HL-60/S4 (cell line): ENCODE data around the gene NCAPG2.
"Not testable (repeated sequence)": the region's sequence is repeated elsewhere in the genome, so short reads cannot be mapped to it uniquely, and the experiment has no call there.

Experiments
- in situ Hi-C: fragments of 300-500 bp; cut with MboI; formaldehyde crosslinking; loops from 2 replicates; pipeline ENCODE4 v1.14.3; 2022; ENCODE audit warnings: low sequenced_read_pairs

NCAPG2 gene

DNA sequence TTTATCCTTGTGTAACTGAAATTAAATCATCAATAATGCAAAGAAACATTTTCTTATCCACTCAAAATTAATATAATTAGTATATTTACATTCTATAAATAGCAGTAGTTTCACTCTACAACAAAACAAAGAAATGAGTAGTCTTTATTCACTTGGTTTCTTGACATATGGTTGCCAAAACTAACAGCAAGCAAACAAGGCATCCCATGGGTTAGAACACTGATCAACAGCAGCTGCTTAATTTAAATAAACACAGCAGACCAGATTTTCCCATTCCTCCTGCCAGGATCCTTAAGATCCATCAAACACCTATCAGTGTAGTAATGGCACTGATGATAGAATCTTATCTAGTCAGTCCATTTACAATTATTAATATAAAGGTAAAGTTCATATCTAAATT lies 22.1 kb downstream of the NCAPG2 start:
- in situ Hi-C loops, result no loop called here

DNA sequence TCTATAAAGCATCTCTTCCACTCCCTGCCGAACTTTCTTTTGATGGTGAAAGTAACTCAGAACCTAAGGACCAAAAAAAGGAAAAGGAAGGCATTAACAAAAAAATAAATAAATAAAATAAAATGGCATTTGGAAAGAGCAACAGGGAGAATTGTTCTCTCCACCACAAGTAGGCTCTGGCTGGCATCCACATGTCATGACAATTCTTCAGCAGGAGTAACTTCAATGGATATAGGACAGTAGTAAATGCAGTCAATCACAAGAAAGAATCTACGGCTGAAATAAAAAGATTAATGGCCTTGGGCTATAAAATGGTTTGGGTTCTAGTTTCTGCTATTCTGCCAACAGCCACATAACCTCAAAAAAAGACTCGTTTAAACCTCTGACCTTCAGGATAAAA lies 23.9 kb downstream of the NCAPG2 start:
- in situ Hi-C loops, result no loop called here

GRCh38 chr7:158676906-158677305 lies 27.7 kb downstream of the NCAPG2 start:
- in situ Hi-C loops, result no loop called here

- in situ Hi-C loops, result no loop called here
Measured at GRCh38 chr7:158676171-158676840, 28.3 kb downstream of the NCAPG2 start.

DNA sequence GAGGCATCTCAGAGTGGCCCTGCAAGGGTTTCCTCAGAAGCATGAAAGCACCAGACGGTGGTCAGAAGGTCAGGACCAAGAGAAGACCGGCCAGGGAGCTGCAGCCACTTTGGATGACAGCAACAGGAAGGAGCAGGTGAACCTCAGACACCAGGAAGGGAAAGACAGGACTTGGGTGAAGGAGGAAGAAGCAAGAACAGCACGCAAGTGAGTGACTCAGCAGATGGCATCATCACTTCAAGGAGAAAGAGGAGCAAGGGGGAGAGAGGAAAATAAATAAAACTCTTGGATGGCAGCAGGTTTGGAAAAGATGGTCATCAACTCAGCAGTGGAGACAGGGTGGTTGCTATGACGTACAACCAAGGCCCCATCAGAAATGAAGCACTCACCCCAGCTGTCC lies 31.6 kb downstream of the NCAPG2 start:
- in situ Hi-C loops, result no loop called here

DNA sequence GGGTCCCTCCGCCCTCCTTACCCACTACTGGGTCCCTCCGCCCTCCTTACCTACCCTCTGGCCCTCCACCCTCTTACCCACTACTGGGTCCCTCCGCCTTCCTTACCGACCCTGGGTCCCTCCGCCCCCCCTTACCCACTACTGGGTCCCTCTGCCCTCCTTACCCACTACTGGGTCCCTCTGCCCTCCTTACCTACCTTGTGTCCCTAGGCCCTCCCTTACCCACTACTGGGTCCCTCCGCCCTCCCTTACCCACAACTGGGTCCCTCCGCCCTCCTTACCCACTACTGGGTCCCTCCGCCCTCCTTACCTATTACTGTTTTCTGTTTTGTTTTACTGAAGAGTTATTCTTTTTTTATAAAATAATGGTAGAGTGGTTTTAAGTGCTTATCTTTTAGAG lies 36.5 kb downstream of the NCAPG2 start:
- in situ Hi-C loops, result not testable (repeated sequence)

- in situ Hi-C loops, result not testable (repeated sequence)
Measured at GRCh38 chr7:158666966-158667678, 37.5 kb downstream of the NCAPG2 start.

DNA sequence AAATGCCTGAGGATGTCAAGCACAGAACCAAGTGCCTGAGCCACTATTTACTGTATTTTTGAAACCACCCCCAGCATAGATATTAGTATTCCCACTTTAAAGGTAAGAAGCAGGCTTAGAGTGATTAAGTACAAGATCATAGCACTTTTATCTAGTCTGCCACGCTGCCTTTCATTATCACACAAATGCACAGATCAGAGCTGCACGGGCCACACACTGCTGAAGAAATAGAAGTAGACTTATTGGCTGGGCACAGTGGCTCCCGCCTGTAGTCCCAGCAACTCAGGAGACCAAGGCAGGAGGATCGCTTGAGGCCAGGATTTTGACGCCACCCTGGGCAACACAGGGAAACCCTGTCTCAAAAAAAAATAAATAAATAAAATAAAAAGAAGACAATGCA lies 38.2 kb downstream of the NCAPG2 start:
- in situ Hi-C loops, result no loop called here

DNA sequence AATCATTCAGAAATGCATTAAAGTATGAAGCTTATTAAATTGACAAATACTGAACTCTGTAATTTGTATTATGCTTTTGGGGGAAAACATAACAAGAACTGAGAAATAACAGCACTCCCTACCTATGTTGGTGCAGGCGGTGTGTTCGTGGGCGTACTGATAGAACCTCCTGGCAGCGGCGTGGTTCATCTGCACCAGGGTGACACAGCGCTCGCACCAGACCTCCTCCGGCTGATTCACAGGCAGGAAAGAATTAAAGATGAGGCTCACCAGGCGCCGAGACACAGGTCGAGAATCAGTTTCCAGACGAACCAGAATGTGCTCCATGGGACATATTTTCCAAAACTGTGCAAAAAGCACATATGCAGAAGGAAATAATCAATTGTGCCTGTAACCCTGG lies 40.2 kb downstream of the NCAPG2 start:
- in situ Hi-C loops, result no loop called here

GRCh38 chr7:158663428-158663741 lies 41.2 kb downstream of the NCAPG2 start:
- in situ Hi-C loops, result no loop called here

- in situ Hi-C loops, result no loop called here
Measured at GRCh38 chr7:158662610-158663427, 41.8 kb downstream of the NCAPG2 start.

GRCh38 chr7:158658475-158658874 lies 46.1 kb downstream of the NCAPG2 start:
- in situ Hi-C loops, result no loop called here

- in situ Hi-C loops, result no loop called here
Measured at GRCh38 chr7:158657189-158657746, 47.3 kb downstream of the NCAPG2 start.

DNA sequence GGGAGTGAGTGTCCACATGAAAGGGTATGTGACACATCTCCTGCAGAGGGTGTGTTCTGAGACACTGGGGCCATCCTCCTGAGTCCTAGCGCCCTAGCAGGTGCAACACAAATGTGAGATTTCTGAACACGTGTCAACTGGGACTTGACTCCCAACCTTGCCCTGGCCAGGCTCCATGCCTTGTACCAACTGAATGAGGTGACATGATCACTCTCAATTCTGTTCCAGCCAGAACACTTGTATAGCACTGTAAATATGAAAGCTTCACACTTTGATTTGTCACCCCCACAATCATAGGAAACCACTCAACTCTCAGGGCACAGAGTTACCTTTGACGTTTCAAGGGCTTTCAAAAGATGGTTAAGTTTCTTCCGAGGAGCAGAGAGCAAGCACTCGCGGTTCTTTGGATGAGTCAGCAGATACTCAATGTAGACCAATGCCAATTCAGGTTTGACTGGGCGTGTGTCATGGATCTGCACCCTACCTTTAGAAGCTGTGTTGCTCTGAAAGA lies 48.6 kb downstream of the NCAPG2 start:
- in situ Hi-C loops, result no loop called here

GRCh38 chr7:158655507-158655906 lies 49.1 kb downstream of the NCAPG2 start:
- in situ Hi-C loops, result no loop called here

GRCh38 chr7:158651968-158652565 lies 52.5 kb downstream of the NCAPG2 start:
- in situ Hi-C loops, result no loop called here

DNA sequence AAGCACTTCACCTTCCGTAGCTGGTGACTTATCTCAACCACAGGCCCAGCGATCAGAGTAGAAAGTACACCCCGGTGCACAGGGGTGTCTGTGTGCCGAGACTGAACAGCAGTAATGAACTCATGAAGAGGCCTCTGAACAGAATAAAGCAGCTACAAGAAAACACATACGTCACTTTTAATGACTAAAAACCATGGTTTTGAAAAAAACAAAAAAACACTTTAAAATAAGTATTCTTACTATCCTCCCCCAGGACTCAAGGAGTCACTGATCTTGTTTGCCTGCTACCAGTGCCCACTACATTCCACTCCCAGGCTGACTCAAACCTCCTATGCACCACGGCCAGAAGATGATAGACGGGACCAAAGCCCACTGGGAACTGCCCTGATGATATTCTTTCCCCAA lies 53.8 kb downstream of the NCAPG2 start:
- in situ Hi-C loops, result no loop called here

DNA sequence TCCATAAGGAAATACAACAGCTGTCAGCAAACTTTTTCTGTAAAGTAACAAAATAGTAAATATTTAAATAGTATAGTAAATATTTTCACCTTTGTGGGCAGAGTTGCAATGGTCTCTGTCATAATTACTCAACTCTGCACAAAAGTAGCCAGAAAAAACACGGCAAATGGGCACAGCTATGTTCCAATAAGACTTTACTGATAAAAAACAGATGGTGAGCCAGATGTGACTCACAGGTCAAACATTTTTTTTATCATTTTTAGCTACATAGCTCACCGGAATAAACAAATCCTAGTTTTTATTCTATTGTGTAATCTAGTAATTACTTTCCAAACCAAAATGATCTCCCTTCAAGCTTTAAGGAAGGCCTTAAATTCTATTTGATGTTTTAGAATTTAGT lies 55.3 kb downstream of the NCAPG2 start:
- in situ Hi-C loops, result no loop called here

DNA sequence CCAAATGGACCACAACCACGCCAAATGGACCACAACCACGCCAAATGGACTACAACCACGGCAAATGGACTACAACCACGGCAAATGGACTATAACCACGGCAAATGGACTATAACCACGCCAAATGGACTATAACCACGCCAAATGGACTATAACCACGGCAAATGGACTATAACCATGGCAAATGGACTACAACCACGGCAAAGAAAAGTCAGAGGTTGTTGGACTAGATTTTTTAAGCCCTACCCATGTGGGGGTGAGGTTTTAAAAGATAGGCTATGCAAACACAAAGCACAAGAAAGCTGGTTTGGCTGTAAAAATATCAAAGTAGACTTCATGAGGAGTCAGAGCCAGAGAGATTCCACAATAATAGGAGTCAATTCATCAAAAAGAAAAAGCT lies 55.8 kb downstream of the NCAPG2 start:
- in situ Hi-C loops, result no loop called here

- in situ Hi-C loops, result no loop called here
Measured at GRCh38 chr7:158648168-158648567, 56.4 kb downstream of the NCAPG2 start.

DNA sequence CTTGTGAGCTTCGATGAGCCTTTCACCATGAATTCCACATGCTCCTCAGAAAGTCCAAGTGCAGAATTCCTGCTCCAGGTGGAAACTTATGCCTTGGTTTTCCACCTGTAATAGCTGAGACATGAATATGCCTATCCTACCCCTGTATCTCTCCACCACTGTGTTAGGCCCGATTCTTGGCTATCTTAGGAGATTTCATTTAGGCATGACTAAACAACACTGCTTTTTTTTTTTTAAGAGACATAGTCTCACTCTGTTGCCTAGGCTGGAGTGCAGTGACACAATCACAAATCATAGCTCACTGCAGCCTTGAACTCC lies 57.2 kb downstream of the NCAPG2 start:
- in situ Hi-C loops, result no loop called here
